Stimulated activated CD8-positive, alpha-beta memory T cell treated with anti-CD3 and anti-CD28 coated beads, Interleukin-12 subunit alpha, Interleukin-12 subunit beta, amount 100 ng/mL, for 1 hour (primary cell): ENCODE results near the gene TCF7L2.

ENCODE experiments used
- DNase-seq: peaks from one replicate; pipeline ENCODE4 v3.0.0-alpha.2; 2020; ENCODE audit warnings: low read depth

TCF7L2 gene

GRCh38 chr10:112949875-112950507, at the start of gene TCF7L2:
Gene TCF7L2, plus strand, starts transcription at chr10:112950247. Its CDS starts 510 bp downstream, at chr10:112950757.
- DNase-seq, result peak; percentile 44

- DNase-seq, result no peak
Measured at GRCh38 chr10:112902730-112903129, 47.3 kb upstream of the TCF7L2 start.

- no peak for DNase-seq
Measured at GRCh38 chr10:112904000-112904399, 46.0 kb upstream of the TCF7L2 start.

GRCh38 chr10:112906945-112907344, 43.1 kb upstream of the TCF7L2 start:
- DNase-seq, result no peak

GRCh38 chr10:112907893-112908292, 42.2 kb upstream of the TCF7L2 start:
- DNase-seq, result no peak

- no peak for DNase-seq
Measured at GRCh38 chr10:112911206-112911605, 38.8 kb upstream of the TCF7L2 start.

- no peak for DNase-seq
Measured at GRCh38 chr10:112912410-112912928, 37.6 kb upstream of the TCF7L2 start.

GRCh38 chr10:112913255-112913654, 36.8 kb upstream of the TCF7L2 start:
- no peak for DNase-seq

- DNase-seq, result no peak
Measured at GRCh38 chr10:112913661-112914287, 36.3 kb upstream of the TCF7L2 start.

- DNase-seq, result no peak
Measured at GRCh38 chr10:112914288-112914952, 35.6 kb upstream of the TCF7L2 start.

- no peak for DNase-seq
Measured at GRCh38 chr10:112915590-112916572, 34.2 kb upstream of the TCF7L2 start.

- DNase-seq, result no peak
Measured at GRCh38 chr10:112917681-112918080, 32.4 kb upstream of the TCF7L2 start.

- DNase-seq, result no peak
Measured at GRCh38 chr10:112918771-112919170, 31.3 kb upstream of the TCF7L2 start.

GRCh38 chr10:112919721-112920120, 30.3 kb upstream of the TCF7L2 start:
- no peak for DNase-seq

GRCh38 chr10:112926906-112927688, 22.9 kb upstream of the TCF7L2 start:
- no peak for DNase-seq

GRCh38 chr10:112927980-112928379, 22.1 kb upstream of the TCF7L2 start:
- DNase-seq, result no peak

- no peak for DNase-seq
Measured at GRCh38 chr10:112932658-112933057, 17.4 kb upstream of the TCF7L2 start.

- no peak for DNase-seq
Measured at GRCh38 chr10:112934193-112934592, 15.9 kb upstream of the TCF7L2 start.

GRCh38 chr10:112938808-112939482, 11.1 kb upstream of the TCF7L2 start:
- DNase-seq, result no peak

- no peak for DNase-seq
Measured at GRCh38 chr10:112945811-112946210, 4.2 kb upstream of the TCF7L2 start.

GRCh38 chr10:112946649-112947048, 3.4 kb upstream of the TCF7L2 start:
- no peak for DNase-seq
